Heart right ventricle (tissue), 16 donors: Measurements from ENCODE around the gene SLIT3. TPM values are rescaled to one million over a fixed set of nuclear protein-coding genes. Genes with fewer than 3 reads are reported as not detected.

Experiments
- ATAC-seq, 8 donors: fragments of 200-7000 bp; cut with Tn5 transposase; one replicate each; pipeline ENCODE4 v1.9.1; 2020; ENCODE audit warnings: mild to moderate bottlenecking in 8 of 8, moderate library complexity in 8 of 8, moderate number of reproducible peaks in 1 of 8
- DNase-seq, 2 donors: peaks; one replicate each; pipeline ENCODE4 v3.0.0-alpha.2; 2020
- H3K27ac ChIP-seq, 10 donors: fragments of 200-600 bp; sonication (generic) in 2 of 10; one replicate each; pipeline versions ENCODE4 v1.5.0 to v1.8.0; 2020 to 2022; ENCODE audit warnings: mild to moderate bottlenecking in 3 of 10
- H3K27me3 ChIP-seq, 7 donors: fragments of 200-600 bp; one replicate each; pipeline ENCODE4 v1.8.0; 2021 to 2022; ENCODE audit warnings: mild to moderate bottlenecking in 2 of 7
- H3K36me3 ChIP-seq, 9 donors: fragments of 200-600 bp; sonication (generic) in 1 of 9; one replicate each; pipeline versions ENCODE4 v1.5.0 to v1.8.0; 2020 to 2022; ENCODE audit warnings: mild to moderate bottlenecking in 2 of 9
- H3K4me1 ChIP-seq, 9 donors: fragments of 200-600 bp; sonication (generic) in 1 of 9; one replicate each; pipeline versions ENCODE4 v1.5.0 to v1.8.0; 2020 to 2022; ENCODE audit warnings: mild to moderate bottlenecking in 4 of 9
- H3K4me3 ChIP-seq, 10 donors: fragments of 200-600 bp; sonication (generic) in 2 of 10; one replicate each; pipeline versions ENCODE4 v1.5.0 to v1.8.0; 2020 to 2022; ENCODE audit warnings: mild to moderate bottlenecking in 7 of 10, moderate library complexity in 2 of 10
- H3K9me3 ChIP-seq, 11 donors: fragments of 200-600 bp in 10 of 11; sonication (generic) in 2 of 11; one replicate each; pipeline versions ENCODE4 v1.5.0 to v1.8.0; 2013 to 2022; ENCODE audit warnings: mild to moderate bottlenecking in 2 of 11, control low read depth in 1 of 11, moderate library complexity in 1 of 11
- CTCF ChIP-seq, 9 donors: fragments of 200-600 bp; sonication (generic) in 2 of 9; IDR thresholded peaks; one replicate each; pipeline versions ENCODE4 v1.5.0 to v1.8.0; 2021 to 2022; ENCODE audit warnings: antibody characterized with exemption in 9 of 9, mild to moderate bottlenecking in 5 of 9, moderate library complexity in 1 of 9
- WGBS, 2 donors: extraction: QIAGEN DNeasy Blood & Tissue Kit; methylation state at CpG; one replicate each; pipeline ENCODE4 v1.1.7; 2013; ENCODE audit warnings: inconsistent platforms in 1 of 2; 5-methylcytosine and 5-hydroxymethylcytosine counted together
- intact Hi-C, 10 donors: fragments of 100-400 bp; cut with DNase I; formaldehyde crosslinking; loops; one replicate each; pipeline versions ENCODE4 v1.11.1 to v1.14.2; 2022
- polyA plus RNA-seq, 2 donors: library from polyadenylated mRNA; stranded (reverse); fragments of 200-250 nt; gene quantifications; one replicate each; pipeline ENCODE4 v1.2.3, GENCODE V29; 2013
- total RNA-seq, 10 donors: library from RNA; stranded (reverse); fragmentation: NEBNext Ultra II Directional in 3 of 10; extraction: Animal tissue kit (Norgen Biotek cat#: 25700) in 3 of 10; gene quantifications; one replicate each; pipeline versions ENCODE4 v1.2.1 to v1.2.4, GENCODE V29; 2021 to 2023
- donor health status: Arrhythmogenic right ventricular cardiomyopathy.
- donor health status: ischemic (EF 13 %, LVEDD 7.1; RV severe dilation, severe dysfunction).
- donor health status: healthy with polysubstance abuse.
- donor health status: DM: no; HTN: yes; CAD: no.
- donor health status: DM: no; HTN: no; CAD: no.
- donor health status: ischemic (EF 25% LVEDD 6.9; RV normal size, moderate dysfunction).
- donor health status: ischemic (EF 25% LVEDD 5.7; RV mildly dilated, moderate dysfunction).
- donor health status: healthy.
- donor health status: DM: yes; HTN: yes; CAD: no.
- donor health status: Ischemic cardiomyopathy.
- donor health status: ischemic (EF 35%, LVEDD 5.7; RV mildly dilated, moderate dysfunction).
- donor health status: nonischemic (EF 11% LVEDD 7.7; RV severe dilation, severe dysfunction).
- donor health status: DM: yes; HTN: yes; CAD: no.
- donor health status: PGD.
- donor health status: ischemic (EF 29% LVEDD 5.4; RV normal size, mild dysfunction).
- donor health status: nonischemic (EF 23%, LVEDD 6.1; RV moderate dilation, normal function).

The SLIT3 gene
- total and polyA plus RNA-seq, 12 donors, result 2.0 to 29.2 (median 12.1) TPM

- no peak overlapping the region for H3K4me3 ChIP-seq
- H3K27ac ChIP-seq, result no peak overlapping the region
- intact Hi-C loops, result loop anchor here in 1 of 10 donors (5.0 kb wide), 1 partner anchor 38 kb away; no protein-coding TSS in a partner anchor
- DNase-seq (no peak), ATAC-seq (no peak)
- H3K4me1 ChIP-seq, result peaks cover 0 to 16% (median 5%) of the 10 kb centered on the region in 9 donors
- WGBS, 2 donors, result 73 to 80% methylated on average over 4 of the region's 4 CpGs
- no peaks in the 10 kb centered on the region for H3K9me3 ChIP-seq
- H3K36me3 ChIP-seq, result no peaks in the 10 kb centered on the region
- H3K27me3 ChIP-seq, result no peaks in the 10 kb centered on the region
- no peak for TF ChIP-seq CTCF (IDR thresholded peaks at IDR 0.05)
These were observed 467.0 kb downstream of the SLIT3 start for GRCh38 chr5:168833936-168834335.

- Histone ChIP-seq H3K27me3 (no peaks in the 10 kb centered on the region), H3K36me3 (no peaks in the 10 kb centered on the region), H3K4me3 (no peak overlapping the region), H3K9me3 (no peaks in the 10 kb centered on the region), H3K4me1 (peaks cover 0 to 16% (median 5%) of the 10 kb centered on the region in 9 donors), H3K27ac (no peak overlapping the region)
- ATAC-seq (peak in 1 of 8 donors; percentile 42), DNase-seq (no peak)
- 25 to 32% methylated on average over 3 of the region's 3 CpGs for WGBS, 2 donors
- intact Hi-C loops, result loop anchor here in 1 of 10 donors (5.0 kb wide), 1 partner anchor 39 kb away; no protein-coding TSS in a partner anchor
- TF ChIP-seq CTCF (IDR thresholded peaks at IDR 0.05), result no peak
These were observed 467.6 kb downstream of the SLIT3 start for GRCh38 chr5:168833383-168833782.

- no peak for ATAC-seq
- WGBS, 2 donors, result 88 to 90% methylated on average over 6 of the region's 6 CpGs
- H3K4me3 ChIP-seq, result no peak overlapping the region
- no peaks in the 10 kb centered on the region for H3K36me3 ChIP-seq
- H3K27me3 ChIP-seq, result no peaks in the 10 kb centered on the region
- no peak overlapping the region for H3K27ac ChIP-seq
- DNase-seq, result no peak
- H3K4me1 ChIP-seq, result peaks cover 0 to 16% (median 5%) of the 10 kb centered on the region in 9 donors
- no peak for TF ChIP-seq CTCF (IDR thresholded peaks at IDR 0.05)
- intact Hi-C loops, result loop anchor here in 1 of 10 donors (5.0 kb wide), 1 partner anchor 40 kb away; no protein-coding TSS in a partner anchor
- H3K9me3 ChIP-seq, result no peaks in the 10 kb centered on the region
These were observed 468.6 kb downstream of the SLIT3 start for GRCh38 chr5:168832308-168832707.

GRCh38 chr5:168831383-168831782, 469.6 kb downstream of the SLIT3 start:
- no peak for TF ChIP-seq CTCF (IDR thresholded peaks at IDR 0.05)
- H3K4me1 ChIP-seq, result peaks cover 0 to 16% (median 3%) of the 10 kb centered on the region in 9 donors
- ATAC-seq, result peak in 5 of 8 donors; percentile 24 to 65 (median 42)

More at GRCh38 chr5:168831383-168831782, 469.6 kb downstream of the SLIT3 start:
- H3K36me3 ChIP-seq, result no peaks in the 10 kb centered on the region
- no peak for DNase-seq
- no peak overlapping the region for H3K4me3 ChIP-seq
- H3K9me3 ChIP-seq, result no peaks in the 10 kb centered on the region
- H3K27me3 ChIP-seq, result no peaks in the 10 kb centered on the region
- intact Hi-C loops, result loop anchor here in 1 of 10 donors (5.0 kb wide), 1 partner anchor 41 kb away; no protein-coding TSS in a partner anchor
- 36 to 48% methylated on average over 7 of the region's 7 CpGs for WGBS, 2 donors
- peak overlapping the region in 4 of 10 donors; percentile 4 to 39 (median 14) for H3K27ac ChIP-seq
